GM13976 (cell line): Measurements from ENCODE around the gene ITPR1.

Experiments used
- DNase-seq: peaks from one replicate; pipeline ENCODE4 v3.0.0; 2012; ENCODE audit warnings: low spot score
- in situ Hi-C: fragments of 300-500 bp; cut with MboI; formaldehyde crosslinking; loops from one replicate; pipeline ENCODE4 v1.12.0; 2022; ENCODE audit warnings: low sequenced_read_pairs, mixed read lengths, inconsistent platforms; ENCODE audit not compliant: unreplicated experiment
- TF ChIP-seq, protein P1 (sequence below): IDR thresholded peaks from 2 replicates; pipeline ENCODE4 v1.5.1; 2012; ENCODE audit warnings: borderline replicate concordance, mild to moderate bottlenecking; ENCODE audit not compliant: insufficient read depth; ENCODE audit errors: extremely low read depth, missing control alignments, control extremely low read depth

Gene ITPR1

DNA sequence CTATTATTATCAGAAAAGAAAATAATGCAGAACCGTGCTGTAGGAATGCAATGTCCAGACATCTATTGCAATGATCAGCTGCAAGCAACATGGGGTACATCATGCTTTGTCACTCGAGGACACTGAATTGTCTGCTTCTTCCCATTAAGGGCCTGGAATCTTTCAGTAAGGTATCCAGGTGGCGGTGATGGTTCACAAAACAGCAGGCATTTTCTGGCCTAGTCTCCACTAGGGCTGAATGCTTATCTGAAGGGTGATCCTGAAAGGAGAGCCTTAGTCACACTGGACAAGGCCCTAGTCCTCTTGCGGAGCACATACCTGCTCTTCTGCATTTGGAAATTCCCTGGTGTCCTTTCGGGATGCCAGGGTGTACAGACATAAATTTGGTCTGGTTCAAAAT, 21.2 kb downstream of the ITPR1 start:
- in situ Hi-C loops = no loop called here
- TF ChIP-seq, protein P1, sequence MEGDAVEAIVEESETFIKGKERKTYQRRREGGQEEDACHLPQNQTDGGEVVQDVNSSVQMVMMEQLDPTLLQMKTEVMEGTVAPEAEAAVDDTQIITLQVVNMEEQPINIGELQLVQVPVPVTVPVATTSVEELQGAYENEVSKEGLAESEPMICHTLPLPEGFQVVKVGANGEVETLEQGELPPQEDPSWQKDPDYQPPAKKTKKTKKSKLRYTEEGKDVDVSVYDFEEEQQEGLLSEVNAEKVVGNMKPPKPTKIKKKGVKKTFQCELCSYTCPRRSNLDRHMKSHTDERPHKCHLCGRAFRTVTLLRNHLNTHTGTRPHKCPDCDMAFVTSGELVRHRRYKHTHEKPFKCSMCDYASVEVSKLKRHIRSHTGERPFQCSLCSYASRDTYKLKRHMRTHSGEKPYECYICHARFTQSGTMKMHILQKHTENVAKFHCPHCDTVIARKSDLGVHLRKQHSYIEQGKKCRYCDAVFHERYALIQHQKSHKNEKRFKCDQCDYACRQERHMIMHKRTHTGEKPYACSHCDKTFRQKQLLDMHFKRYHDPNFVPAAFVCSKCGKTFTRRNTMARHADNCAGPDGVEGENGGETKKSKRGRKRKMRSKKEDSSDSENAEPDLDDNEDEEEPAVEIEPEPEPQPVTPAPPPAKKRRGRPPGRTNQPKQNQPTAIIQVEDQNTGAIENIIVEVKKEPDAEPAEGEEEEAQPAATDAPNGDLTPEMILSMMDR = no peak

DNA sequence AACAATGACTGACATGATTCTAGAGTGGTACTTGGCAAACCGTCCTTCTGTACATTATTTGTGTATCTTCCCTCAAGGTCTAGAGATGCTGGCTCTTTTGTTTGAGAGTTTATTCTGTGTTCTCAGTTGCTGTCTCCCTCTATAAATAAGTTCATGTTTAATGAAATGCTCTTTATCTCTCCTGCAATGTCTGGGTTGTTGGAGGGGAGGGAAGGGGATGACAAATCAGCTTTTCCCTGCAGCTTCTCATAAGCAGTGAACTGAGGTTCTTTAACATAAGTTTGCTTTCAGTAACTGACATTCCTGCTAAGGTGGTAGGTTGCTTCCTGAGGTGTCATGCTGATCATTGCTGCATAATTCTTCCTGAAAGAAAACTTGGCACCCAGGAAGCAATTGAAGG, 21.8 kb downstream of the ITPR1 start:
- DNase-seq = no peak
- in situ Hi-C loops = no loop called here
- TF ChIP-seq, protein P1 = no peak

More for the DNA sequence above, 21.2 kb downstream of the ITPR1 start:
- DNase-seq = no peak

DNA sequence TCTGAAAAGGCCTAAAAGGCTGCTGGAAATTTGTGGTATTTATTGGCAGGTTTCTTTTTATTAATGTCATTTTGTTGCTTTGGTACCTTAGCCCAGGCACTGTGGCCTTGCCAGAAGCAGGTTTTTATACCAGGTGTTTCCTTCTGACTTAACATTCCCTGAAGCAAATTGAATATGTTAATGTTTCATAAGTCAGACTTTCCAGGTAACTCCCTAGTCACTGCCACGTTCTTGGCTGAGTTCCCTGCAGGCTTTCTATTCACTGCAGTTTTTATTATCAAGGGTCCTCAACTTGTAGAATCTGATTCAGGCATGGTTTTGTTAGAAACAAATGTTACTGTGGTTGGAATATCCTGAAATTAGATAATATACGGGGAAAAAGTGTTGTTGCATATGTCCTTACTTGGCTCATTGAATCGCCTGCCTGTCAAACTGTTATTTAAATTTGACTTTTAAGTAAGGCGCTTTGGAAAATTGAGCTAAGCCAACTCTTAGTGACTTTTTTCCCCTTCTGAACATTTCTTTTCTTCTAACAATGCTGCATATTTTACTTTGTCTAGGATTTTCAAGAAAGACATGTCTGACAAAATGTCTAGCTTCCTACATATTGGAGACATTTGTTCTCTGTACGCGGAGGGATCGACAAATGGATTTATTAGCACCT, 22.9 kb downstream of the ITPR1 start:
- in situ Hi-C loops = no loop called here
- TF ChIP-seq, protein P1 = no peak
- DNase-seq = no peak

DNA sequence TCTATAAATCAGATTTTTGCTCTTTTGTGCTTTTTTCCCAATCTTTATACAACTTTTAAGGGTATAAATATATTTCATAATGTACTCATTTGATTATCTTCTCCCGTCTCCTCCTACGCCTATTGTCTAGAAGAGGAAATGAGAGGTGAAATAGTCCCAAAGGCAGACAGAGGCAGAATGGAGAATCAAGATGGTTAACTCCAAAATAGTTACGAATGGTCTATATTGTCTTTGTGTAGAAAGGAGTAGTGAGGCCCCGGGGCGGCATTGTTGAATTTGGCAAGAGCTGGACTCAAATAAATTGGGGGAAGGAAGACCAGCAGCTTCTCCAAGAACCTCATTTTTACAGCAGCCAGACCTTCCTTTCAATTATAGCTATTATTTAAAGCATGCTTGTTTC, 23.9 kb downstream of the ITPR1 start:
- TF ChIP-seq, protein P1 = no peak
- no peak for DNase-seq
- in situ Hi-C loops = no loop called here

DNA sequence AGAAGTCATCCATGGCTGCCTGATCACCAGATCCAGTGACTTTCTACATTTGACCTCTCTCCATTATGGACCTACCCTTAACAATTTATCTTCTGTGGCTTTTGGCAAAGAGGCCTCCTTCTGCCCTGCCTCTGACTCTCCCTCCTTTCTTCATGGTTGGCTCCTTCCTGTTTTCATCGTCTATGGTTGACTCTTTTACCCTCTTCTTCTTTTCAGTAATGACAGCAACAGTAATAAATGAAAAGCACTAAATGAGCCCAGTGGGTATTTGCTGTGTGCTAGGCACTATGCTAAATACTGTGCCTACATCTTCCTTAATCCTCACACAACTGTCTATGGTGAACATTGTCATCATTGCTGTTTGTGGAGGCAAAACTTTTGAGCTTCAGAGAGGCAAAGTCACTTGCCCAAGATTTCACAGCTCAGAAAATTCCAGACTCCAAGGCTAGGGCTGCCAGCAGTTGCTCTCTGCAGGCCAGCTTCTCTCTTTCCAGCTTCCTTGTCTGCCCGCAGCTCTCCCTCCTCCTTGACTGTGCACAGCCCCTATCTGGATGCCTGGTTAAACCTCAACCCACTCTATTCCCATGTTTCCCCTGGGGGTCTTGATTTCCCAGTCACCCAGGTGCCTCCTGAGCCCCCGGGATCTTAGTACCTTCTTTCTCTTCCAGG, 24.6 kb downstream of the ITPR1 start:
- DNase-seq = no peak
- in situ Hi-C loops = no loop called here
- TF ChIP-seq, protein P1 = no peak

DNA sequence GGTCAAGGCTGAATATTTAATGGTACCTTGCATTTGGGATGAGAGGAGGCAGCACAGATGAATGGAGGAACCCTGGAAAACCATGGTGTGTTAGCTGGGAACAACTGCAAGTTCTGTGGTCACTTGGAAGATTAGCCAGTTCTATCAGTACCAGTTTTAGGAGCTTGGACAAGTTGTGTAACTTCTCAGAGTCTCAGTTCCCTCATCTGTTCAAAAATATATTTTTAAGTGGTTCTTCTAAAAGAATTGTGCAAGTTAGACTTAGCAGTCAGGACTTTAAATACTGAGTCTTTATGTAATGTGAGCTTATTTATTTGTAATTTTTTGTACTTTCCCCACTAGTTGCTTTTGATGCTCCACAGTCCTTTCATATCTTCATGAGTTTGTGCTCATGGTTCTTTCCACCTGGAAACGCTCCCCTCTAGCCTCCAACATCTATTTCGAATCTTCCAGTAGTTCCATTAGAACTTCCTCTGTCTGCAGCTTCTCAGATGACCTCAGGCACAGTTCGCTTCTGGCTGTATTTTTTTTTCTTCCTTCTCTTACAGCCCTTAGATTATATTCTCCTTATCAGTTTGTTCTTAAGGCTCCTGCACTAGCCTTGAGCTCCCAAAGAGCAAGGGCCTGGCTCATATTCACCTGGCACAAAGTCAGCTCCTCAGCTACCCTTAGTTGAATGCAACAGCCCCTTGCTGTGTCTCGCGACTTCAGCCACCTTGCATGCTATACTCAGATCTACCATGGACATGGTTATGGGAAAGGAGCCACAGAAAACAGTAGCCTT, 27.1 kb downstream of the ITPR1 start:
- TF ChIP-seq, protein P1 = no peak
- in situ Hi-C loops = no loop called here
- no peak for DNase-seq
